ENCODE results near the gene AMPH.
"Not testable (repeated sequence)": the region's sequence is repeated elsewhere in the genome, so short reads cannot be mapped to it uniquely, and the experiment has no call there.

AMPH gene

GRCh38 chr7:38385682-38386081 lies 245.5 kb downstream of the AMPH start:
- DNase-seq, result no peak

- DNase-seq, result no peak
These were observed 247.9 kb downstream of the AMPH start for GRCh38 chr7:38383281-38383680.

GRCh38 chr7:38382684-38383083 lies 248.5 kb downstream of the AMPH start:
- DNase-seq, result no peak

GRCh38 chr7:38375453-38375852 lies 255.7 kb downstream of the AMPH start:
- no peak for DNase-seq

- no peak for DNase-seq
These were observed 256.7 kb downstream of the AMPH start for GRCh38 chr7:38374507-38374906.

GRCh38 chr7:38373155-38373554 lies 258.0 kb downstream of the AMPH start:
- no peak for DNase-seq

GRCh38 chr7:38372290-38372689 lies 258.9 kb downstream of the AMPH start:
- DNase-seq, result no peak

- DNase-seq, result peak; percentile 71
These were observed 261.2 kb downstream of the AMPH start for GRCh38 chr7:38369816-38370493.

GRCh38 chr7:38368191-38368605 lies 263.0 kb downstream of the AMPH start:
- DNase-seq, result peak; percentile 50

- DNase-seq, result no peak
These were observed 263.8 kb downstream of the AMPH start for GRCh38 chr7:38367301-38367890.

GRCh38 chr7:38363379-38363778 lies 267.8 kb downstream of the AMPH start:
- DNase-seq, result not testable (repeated sequence)

- DNase-seq, result not testable (repeated sequence)
These were observed 268.4 kb downstream of the AMPH start for GRCh38 chr7:38362611-38363237.

GRCh38 chr7:38360776-38361175 lies 270.4 kb downstream of the AMPH start:
- DNase-seq, result no peak

- not testable (repeated sequence) for DNase-seq
These were observed 272.0 kb downstream of the AMPH start for GRCh38 chr7:38359071-38359601.

- not testable (repeated sequence) for DNase-seq
These were observed 272.8 kb downstream of the AMPH start for GRCh38 chr7:38358273-38358831.

GRCh38 chr7:38354271-38354851 lies 276.8 kb downstream of the AMPH start:
- peak; percentile 21 for DNase-seq

- not testable (repeated sequence) for DNase-seq
These were observed 277.7 kb downstream of the AMPH start for GRCh38 chr7:38353431-38353881.

- DNase-seq, result no peak
These were observed 279.6 kb downstream of the AMPH start for GRCh38 chr7:38351601-38352000.

GRCh38 chr7:38350777-38351176 lies 280.4 kb downstream of the AMPH start:
- DNase-seq, result not testable (repeated sequence)

- not testable (repeated sequence) for DNase-seq
These were observed 281.1 kb downstream of the AMPH start for GRCh38 chr7:38349869-38350583.

- not testable (repeated sequence) for DNase-seq
These were observed 281.9 kb downstream of the AMPH start for GRCh38 chr7:38349126-38349795.

All from NCI-H2029 (cell line).